HuH-7.5 (cell line): ENCODE measurements around the gene HMHB1.

Experiments used
- DNase-seq: peaks from one replicate; pipeline ENCODE4 v3.0.0; 2011; ENCODE audit warnings: low spot score

HMHB1 gene

GRCh38 chr5:143812085-143812705 is at the start of gene HMHB1:
HMHB1 (plus strand) TSS chr5:143812161.
- no peak for DNase-seq

- DNase-seq, result no peak
Observed at GRCh38 chr5:143762636-143763220, 49.2 kb upstream of the HMHB1 start.

- no peak for DNase-seq
Observed at GRCh38 chr5:143767162-143767561, 44.8 kb upstream of the HMHB1 start.

- DNase-seq, result no peak
Observed at GRCh38 chr5:143769026-143769786, 42.8 kb upstream of the HMHB1 start.

- DNase-seq, result no peak
Observed at GRCh38 chr5:143770450-143770849, 41.5 kb upstream of the HMHB1 start.

GRCh38 chr5:143771189-143771588 is 40.8 kb upstream of the HMHB1 start:
- no peak for DNase-seq

- no peak for DNase-seq
Observed at GRCh38 chr5:143771602-143772001, 40.4 kb upstream of the HMHB1 start.

- no peak for DNase-seq
Observed at GRCh38 chr5:143772621-143773020, 39.3 kb upstream of the HMHB1 start.

- no peak for DNase-seq
Observed at GRCh38 chr5:143775258-143775657, 36.7 kb upstream of the HMHB1 start.

GRCh38 chr5:143776951-143777350 is 35.0 kb upstream of the HMHB1 start:
- no peak for DNase-seq

GRCh38 chr5:143779506-143779905 is 32.5 kb upstream of the HMHB1 start:
- DNase-seq, result no peak

GRCh38 chr5:143781993-143782520 is 29.9 kb upstream of the HMHB1 start:
- no peak for DNase-seq

- DNase-seq, result no peak
Observed at GRCh38 chr5:143782588-143783386, 29.2 kb upstream of the HMHB1 start.

GRCh38 chr5:143788401-143788800 is 23.6 kb upstream of the HMHB1 start:
- no peak for DNase-seq

- no peak for DNase-seq
Observed at GRCh38 chr5:143790457-143791112, 21.4 kb upstream of the HMHB1 start.

GRCh38 chr5:143791848-143792731 is 19.9 kb upstream of the HMHB1 start:
- no peak for DNase-seq

- no peak for DNase-seq
Observed at GRCh38 chr5:143793249-143793648, 18.7 kb upstream of the HMHB1 start.

GRCh38 chr5:143796125-143796524 is 15.8 kb upstream of the HMHB1 start:
- DNase-seq, result no peak

- DNase-seq, result no peak
Observed at GRCh38 chr5:143796753-143797152, 15.2 kb upstream of the HMHB1 start.

GRCh38 chr5:143800715-143801114 is 11.2 kb upstream of the HMHB1 start:
- DNase-seq, result no peak
